OCI-M2 (cell line): Measurements from ENCODE around the gene GFOD1.
"Not testable (repeated sequence)": the region's sequence is repeated elsewhere in the genome, so short reads cannot be mapped to it uniquely, and the experiment has no call there.

Source experiments
- DNase-seq: peaks from one replicate; lab custom pipeline; 2025; ENCODE audit not compliant: unreplicated experiment; lab: John Stamatoyannopoulos, UW

Gene GFOD1

DNA sequence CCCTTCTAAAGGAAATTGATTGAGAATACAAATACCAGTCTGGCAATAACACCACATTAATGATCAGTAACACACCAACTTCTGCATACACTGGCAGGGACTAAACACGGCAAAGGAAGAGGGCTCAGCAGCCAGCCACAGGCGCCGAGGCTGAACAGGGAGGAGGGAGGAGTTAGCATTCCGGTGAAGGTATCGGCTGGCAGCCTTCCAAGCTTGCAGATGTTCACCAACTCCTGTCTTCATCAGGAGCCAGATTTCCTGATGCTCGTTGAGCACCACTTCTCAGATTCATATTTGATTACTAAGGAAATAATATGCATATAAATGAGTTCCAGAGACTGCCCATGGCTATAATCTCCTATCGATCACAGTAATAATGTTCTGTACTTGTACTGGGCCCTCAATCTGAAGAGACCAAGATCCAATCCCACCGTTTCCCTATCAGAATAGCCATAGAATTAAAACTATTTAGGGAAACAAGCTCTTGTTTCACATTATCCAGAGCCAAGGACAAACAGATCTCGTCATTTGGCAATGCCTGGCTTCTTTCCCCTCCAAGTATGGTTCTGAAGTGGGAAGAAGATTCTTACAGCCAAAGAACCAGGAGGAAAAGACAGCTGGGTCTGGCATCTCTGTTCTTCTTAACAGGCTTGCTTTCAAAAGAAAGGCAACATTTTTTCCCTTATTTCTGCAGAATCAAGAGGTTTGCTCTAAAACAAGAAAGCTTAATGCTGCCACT, 42.2 kb downstream of the GFOD1 start:
- no peak for DNase-seq

- DNase-seq = no peak
Measured at GRCh38 chr6:13444604-13445003, 42.8 kb downstream of the GFOD1 start.

DNA sequence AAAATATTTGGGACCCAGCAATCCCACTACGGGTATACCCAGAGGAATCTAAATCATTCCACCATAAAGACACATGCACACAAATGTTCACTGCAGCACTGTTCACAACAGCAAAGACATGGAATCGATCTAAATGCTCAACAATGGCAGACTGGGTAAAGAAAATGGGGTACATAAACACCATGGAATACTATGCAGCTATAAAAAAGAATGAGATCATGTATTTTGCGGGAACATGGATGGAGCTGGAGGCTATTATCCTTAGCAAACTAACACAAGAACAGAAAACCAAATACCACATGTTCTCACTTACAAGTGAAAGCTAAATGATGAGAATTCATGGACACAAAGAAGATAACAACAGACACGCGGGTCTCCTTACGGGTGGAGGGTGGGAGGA, 43.4 kb downstream of the GFOD1 start:
- DNase-seq = not testable (repeated sequence)

- no peak for DNase-seq
Measured at GRCh38 chr6:13441778-13442177, 45.6 kb downstream of the GFOD1 start.

DNA sequence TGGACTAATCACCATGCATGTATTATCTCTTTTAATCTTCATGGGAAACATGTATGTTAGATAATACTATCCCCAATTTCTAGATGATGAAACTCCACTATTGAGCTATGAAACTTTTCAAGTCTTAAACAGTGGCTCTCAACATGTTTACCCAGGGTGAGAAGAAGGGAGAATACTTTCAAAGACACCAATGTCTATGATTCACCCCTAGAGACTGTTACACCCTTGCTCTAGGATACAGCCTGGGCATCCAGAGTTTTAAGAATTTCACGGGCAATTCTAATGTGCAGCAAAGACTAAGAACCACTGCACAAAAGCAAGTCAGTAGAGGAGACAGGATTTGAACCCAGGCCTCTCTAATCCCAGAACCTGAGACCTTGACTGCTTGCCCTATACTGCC, 47.8 kb downstream of the GFOD1 start:
- DNase-seq = no peak

GRCh38 chr6:13438126-13438525, 49.3 kb downstream of the GFOD1 start:
- DNase-seq = no peak

DNA sequence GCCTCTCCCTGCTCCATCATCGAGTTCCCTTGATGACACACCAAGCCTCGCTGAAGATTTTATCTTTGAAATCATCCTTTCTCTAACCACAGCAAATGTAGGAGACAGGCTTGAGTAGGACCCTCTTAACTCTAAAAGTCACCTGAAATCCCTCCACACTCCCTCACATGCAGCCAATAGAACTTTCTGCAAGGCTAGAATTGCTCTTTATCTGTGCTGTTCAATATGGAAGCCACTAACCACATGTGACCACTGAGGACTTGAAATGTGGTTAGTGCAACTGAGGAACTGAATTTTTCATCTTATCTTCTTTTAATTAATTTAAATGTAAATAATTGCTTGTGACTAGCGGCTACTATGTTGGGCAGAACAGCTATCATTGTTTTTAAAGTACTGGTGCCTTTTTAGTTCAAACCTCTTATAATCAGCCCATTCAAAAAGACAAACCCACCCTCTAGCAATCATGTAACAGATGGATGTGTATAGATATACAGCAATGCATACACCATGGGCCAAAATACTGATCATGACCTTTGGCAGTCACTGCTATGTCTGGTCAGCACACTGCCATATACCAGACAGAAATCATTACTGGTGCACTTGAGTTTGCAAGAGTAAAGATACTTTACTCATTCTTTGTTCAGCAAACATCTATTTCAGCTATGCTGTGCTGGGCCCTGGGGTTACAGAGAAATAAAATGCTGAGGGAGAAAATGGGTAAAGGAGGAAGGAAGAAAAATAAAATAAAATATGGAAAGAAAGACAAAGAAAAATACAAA, 50.0 kb downstream of the GFOD1 start:
- DNase-seq = no peak

DNA sequence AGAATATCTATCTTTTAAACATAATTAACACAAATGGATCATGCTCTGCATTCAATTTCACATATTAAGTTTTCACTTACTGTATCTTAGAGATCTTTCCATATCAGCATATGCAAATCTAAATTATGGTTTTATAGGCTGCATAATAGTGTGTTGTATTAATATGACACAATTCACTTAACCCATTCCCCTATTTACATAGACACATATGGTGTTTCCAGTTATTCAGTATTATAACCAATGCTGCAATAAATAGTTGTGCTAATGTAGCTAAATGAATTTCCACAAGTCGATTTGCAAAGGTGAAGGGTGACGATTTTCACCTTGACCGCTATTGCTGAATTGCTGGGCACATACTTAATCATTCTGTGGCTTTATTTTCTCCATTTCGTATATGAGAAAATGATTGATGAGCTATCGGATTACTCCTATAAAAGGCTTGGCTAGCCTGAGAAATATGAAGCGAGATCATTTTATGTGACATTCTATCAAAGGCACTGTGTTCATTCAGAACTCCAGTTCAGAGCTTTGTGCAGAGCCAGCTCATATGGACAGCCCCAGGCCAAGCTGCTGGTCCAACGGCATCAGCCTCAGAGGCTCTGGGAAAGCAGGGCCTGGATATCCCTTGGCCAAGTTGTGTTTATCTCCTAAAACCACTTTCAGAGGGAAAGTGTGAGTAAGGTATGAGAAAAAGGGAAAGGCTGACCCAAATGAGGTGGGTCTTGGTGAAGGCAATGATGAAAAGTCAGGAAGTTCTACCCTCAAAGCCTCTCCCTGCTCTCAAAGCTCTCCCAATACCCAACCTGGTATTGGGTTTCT, 50.8 kb downstream of the GFOD1 start:
- no peak for DNase-seq

DNA sequence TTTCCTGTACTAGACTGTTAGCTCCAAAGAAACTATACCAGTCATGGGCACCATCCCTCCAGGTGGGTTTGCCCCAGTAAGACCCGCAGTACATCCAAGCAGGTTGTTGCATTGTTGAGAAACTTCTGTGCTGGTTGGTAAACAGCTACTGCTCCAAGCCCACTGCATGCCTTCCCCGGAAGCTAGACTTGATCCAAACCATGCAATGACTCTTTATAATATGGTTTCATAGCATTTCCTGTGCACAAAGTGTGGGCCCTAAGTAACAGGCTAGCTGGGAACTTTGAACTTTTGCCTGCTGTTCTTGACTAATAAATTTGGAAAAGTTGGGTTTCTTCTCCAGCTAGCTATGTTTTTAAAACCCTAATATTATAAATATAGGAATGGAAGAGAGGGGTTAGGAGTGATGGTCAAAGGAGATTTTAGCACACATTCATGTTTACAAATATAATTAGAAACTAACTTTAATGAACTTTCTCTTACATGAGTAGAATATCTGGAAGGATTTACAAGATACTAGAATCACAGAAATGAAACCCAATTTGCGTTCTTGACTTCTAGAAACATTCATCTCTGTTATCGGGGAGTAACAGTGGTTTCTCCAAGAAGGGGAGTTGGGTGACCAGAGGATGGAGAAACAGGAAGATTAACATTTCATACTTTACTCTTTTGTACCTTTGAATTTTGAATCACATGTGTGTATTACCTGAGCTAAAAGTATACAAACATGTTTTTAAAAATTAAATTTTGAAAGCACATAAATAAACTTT, 51.7 kb downstream of the GFOD1 start:
- no peak for DNase-seq

DNA sequence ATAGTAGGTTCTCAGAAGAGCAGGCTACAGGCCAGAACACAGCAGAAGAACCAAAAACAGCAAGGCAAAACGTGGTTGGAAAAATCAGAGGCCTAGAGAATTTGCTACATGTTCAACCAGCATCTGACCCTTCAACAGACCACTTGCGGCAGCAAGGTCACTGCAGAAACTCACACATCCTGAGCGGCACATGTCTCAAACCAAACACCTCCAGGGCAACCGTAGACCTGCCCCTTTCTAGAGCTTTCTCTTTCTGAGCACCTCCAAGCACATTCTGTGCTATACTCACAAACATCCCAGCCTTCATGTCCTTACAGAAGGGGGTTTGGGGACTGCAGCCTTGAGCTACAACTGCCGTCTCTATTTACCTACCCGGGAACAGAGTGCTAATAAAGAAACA, 52.6 kb downstream of the GFOD1 start:
- DNase-seq = no peak

GRCh38 chr6:13434135-13434775, 53.1 kb downstream of the GFOD1 start:
- DNase-seq = not testable (repeated sequence)

DNA sequence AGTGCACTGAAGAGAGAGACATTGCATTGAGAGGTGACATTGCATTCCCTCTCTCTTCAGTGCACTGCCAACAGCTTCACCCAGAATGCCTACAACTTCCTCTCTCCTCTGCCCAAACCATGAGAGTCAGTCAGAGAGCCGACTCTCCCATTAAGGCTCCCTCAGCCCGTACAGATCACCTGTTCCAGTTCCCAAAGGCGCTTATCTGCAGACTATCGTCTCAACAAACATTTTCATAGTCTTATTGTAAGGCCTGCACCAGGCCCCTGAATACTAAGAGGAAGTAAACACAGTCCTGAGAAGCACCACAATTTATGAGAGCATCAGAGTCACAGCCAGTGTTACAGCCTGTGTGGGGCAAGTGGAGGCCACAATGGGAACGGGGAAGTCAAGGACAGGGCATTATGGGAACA, 53.7 kb downstream of the GFOD1 start:
- no peak for DNase-seq

DNA sequence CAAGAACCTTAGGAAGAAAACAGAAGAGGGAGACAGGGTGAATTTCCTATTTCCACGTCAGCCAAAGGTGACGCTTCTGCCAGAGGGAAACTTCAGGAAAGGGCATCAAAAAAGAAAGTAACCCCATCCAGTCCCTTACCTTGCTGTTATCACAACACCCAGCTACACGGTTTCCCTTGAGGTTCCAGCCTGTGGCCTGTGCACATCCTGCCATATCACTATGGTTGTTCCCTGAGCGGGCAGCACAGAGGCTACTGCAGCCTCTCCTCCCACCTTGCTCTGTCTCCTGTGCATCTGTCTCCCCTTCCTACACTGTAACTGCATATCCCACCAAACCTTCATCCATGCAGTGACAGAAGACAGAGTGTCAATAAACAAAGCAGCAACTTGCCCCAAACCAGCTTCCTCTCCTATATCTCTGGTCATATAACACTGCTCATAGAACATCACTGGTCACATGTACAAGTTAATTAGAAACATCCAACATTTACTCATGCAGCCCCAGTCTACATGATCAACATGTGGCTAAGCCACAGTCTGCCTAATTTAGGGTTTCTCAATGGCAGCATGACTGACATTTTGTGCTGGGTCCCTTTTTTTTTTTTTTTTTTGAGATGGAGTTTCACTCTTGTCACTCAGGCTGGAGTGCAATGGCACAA, 54.7 kb downstream of the GFOD1 start:
- DNase-seq = no peak

GRCh38 chr6:13431861-13432465, 55.4 kb downstream of the GFOD1 start:
- DNase-seq = no peak

GRCh38 chr6:13431059-13431656, 56.2 kb downstream of the GFOD1 start:
- DNase-seq = no peak

- DNase-seq = no peak
Measured at GRCh38 chr6:13429406-13429753, 58.0 kb downstream of the GFOD1 start.

GRCh38 chr6:13428583-13429405, 58.6 kb downstream of the GFOD1 start:
- DNase-seq = no peak

DNA sequence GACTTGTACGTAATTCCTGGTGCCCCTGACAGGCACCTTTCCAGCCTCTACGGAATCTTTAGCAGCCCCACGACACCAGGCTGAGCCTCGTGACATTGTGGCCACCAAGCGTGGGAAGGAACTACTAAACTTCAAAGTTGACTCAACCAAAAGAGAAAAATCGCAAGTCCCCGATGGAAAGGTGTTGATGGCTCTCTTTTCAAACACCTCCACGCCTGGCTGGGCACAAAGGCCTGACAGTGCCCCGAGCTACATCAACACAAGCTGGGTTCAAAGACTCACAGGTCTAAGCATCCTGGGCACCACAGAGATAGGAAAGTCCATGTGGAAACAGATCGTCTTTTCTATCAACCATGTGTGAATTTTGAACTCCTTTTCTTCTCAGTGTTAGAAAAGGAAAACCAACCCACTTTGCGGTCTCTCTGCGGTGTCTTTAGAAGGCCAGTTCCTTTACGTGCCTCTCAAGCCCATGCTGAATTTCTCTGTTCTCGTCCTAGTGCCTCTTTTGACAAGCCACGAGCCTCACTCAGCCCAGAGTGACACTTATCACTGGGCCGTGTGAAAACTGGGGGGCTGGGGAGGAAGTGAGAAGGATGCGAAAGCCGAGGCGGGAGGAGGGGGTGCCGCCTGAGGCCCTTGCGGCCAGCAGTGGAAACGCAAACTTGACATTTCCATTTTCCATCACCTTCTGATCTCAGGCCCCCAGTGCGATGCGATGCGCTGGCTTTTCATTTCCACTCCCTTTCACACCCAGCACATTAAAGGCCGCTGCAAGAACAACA, 59.4 kb downstream of the GFOD1 start:
- no peak for DNase-seq
